C4-2B (cell line): Measurements from ENCODE around the gene SYT11.

ENCODE experiments used
- H3K27ac ChIP-seq: fragments of 450-650 bp; 2 replicates; pipeline ENCODE4 v1.5.1; 2017
- CTCF ChIP-seq: fragments of 450-650 bp; conservative IDR thresholded peaks from 2 replicates; pipeline ENCODE4 v1.5.1; 2017; ENCODE audit warnings: mild to moderate bottlenecking
- ZFX ChIP-seq: fragments of 450-650 bp; IDR thresholded peaks from 2 replicates; pipeline ENCODE4 v1.6.1; 2017

Gene SYT11

GRCh38 chr1:155859234-155859829, at the start of gene SYT11:
Gene SYT11, plus strand, starts transcription at chr1:155859567. Its CDS starts 195 bp downstream, at chr1:155859762.
- peak within 1 kb of the TSS; percentile 9; the same call in 1 of the 2 replicates for H3K27ac ChIP-seq
- TF ChIP-seq CTCF = no peak

GRCh38 chr1:155812878-155813277, 46.5 kb upstream of the SYT11 start:
- no peak overlapping the region for H3K27ac ChIP-seq
- TF ChIP-seq ZFX = no peak
- no peak for TF ChIP-seq CTCF

- H3K27ac ChIP-seq = no peak overlapping the region
- no peak for TF ChIP-seq ZFX
- TF ChIP-seq CTCF = no peak
Observed at GRCh38 chr1:155813672-155814071, 45.7 kb upstream of the SYT11 start.

- TF ChIP-seq ZFX (no peak), CTCF (no peak)
- no peak overlapping the region for H3K27ac ChIP-seq
Observed at GRCh38 chr1:155816351-155816750, 43.0 kb upstream of the SYT11 start.

GRCh38 chr1:155827450-155827849, 31.9 kb upstream of the SYT11 start:
- TF ChIP-seq CTCF (no peak), ZFX (no peak)
- H3K27ac ChIP-seq = no peak overlapping the region

- no peak for TF ChIP-seq ZFX
- no peak for TF ChIP-seq CTCF
- no peak overlapping the region for H3K27ac ChIP-seq
Observed at GRCh38 chr1:155831279-155831976, 27.9 kb upstream of the SYT11 start.

- no peak for TF ChIP-seq CTCF
- TF ChIP-seq ZFX = no peak
- H3K27ac ChIP-seq = no peak overlapping the region
Observed at GRCh38 chr1:155833665-155834295, 25.6 kb upstream of the SYT11 start.
